ENCODE results near the gene IL25.

The IL25 gene

DNA sequence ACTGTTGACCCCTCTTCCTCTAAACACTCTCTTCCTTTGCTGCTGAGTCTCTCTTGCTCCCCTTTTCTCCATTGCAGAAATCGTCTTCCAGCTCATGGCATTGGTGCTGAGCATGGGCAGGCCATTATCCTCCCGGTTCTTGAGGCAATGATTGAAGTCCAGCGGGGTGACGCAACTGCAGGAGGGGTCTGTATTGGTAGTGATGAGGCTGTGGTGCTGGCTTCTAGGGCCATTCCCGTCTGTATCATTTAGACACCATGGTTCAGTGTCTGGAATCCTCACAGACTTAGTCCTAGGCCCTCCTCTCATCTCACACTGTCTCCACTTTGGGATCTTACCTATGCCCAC, 19.2 kb upstream of the IL25 start:
- Histone ChIP-seq H3K27me3 (ENCODE audit: insufficient read depth, low read depth) (no peaks in the 10 kb centered on the region), H3K27ac (no peak overlapping the region), H4K20me1 (ENCODE audit: insufficient read depth) (no peaks in the 10 kb centered on the region), H3K4me2 (no peak overlapping the region), H2AFZ (ENCODE audit: low read depth) (no peak overlapping the region), H3K9ac (no peak overlapping the region), H3K4me3 (IDR thresholded peaks at IDR 0.05; ENCODE audit: insufficient read depth, low read depth, low read length) (no peak overlapping the region), H3K79me2 (ENCODE audit: insufficient read depth, low read depth) (no peaks in the 10 kb centered on the region), H3K36me3 (ENCODE audit: insufficient read depth) (no peaks in the 10 kb centered on the region), H3K4me1 (ENCODE audit: low read depth, poor library complexity, severe bottlenecking) (no peaks in the 10 kb centered on the region)
- TF ChIP-seq CTCF (conservative IDR thresholded peaks at IDR 0.05; ENCODE audit: low read depth, low read length), result no peak

DNA sequence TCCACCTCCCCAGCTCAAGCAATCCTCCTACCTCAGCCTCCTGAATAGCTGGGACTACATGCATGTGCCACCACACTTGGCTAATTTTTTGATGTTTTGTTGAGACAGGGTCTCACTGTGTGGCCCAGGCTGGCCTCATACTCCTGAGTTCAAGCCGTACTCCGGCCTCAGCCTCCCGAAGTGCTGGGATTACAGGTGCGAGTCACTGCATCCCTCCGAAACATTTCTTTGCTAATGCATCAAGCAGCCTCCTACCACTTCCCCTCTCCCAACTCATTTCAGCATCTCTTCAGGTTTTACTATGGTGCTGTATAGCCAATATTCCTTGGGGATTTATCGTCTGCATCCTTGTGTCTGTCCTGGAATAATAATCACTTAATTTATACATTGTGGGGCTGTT, 17.6 kb upstream of the IL25 start:
- no peak overlapping the region for H3K9ac ChIP-seq
- H3K79me2 ChIP-seq (ENCODE audit: insufficient read depth, low read depth), result no peaks in the 10 kb centered on the region
- no peaks in the 10 kb centered on the region for H3K4me1 ChIP-seq (ENCODE audit: low read depth, poor library complexity, severe bottlenecking)
- no peak overlapping the region for H2AFZ ChIP-seq (ENCODE audit: low read depth)
- H3K4me3 ChIP-seq (IDR thresholded peaks at IDR 0.05; ENCODE audit: insufficient read depth, low read depth, low read length), result no peak overlapping the region
- TF ChIP-seq CTCF (conservative IDR thresholded peaks at IDR 0.05; ENCODE audit: low read depth, low read length), result no peak
- no peaks in the 10 kb centered on the region for H3K27me3 ChIP-seq (ENCODE audit: insufficient read depth, low read depth)
- H3K4me2 ChIP-seq, result no peak overlapping the region
- H3K36me3 ChIP-seq (ENCODE audit: insufficient read depth), result no peaks in the 10 kb centered on the region
- H4K20me1 ChIP-seq (ENCODE audit: insufficient read depth), result no peaks in the 10 kb centered on the region
- H3K27ac ChIP-seq, result no peak overlapping the region

DNA sequence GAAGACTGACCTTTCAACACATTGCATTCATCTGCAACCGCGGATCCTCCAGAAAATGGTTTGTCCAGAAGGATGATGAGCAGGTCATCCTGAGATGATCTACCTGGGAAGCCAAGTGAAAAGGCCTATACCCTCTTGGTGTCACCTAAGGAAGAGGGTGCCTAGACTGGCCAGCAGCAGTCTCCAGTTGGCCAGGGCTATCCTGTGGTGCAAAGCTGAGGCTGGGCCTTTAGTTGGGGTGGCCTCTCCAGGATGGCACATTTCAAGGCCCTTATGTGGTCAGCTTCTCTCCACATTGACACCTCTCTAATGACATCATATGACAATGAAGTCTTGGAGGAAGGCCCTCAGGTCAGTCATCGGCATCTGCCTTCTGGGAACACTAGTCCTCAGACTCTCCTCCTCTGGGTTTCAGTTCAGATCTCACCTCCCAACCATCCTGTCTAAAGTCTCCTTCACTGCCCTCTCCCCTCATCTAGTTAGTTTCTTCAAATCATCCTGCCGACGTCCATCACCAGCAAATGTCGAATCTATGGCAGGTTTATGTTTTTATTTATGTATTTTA, 16.7 kb upstream of the IL25 start:
- Histone ChIP-seq H3K79me2 (ENCODE audit: insufficient read depth, low read depth) (no peaks in the 10 kb centered on the region), H3K27me3 (ENCODE audit: insufficient read depth, low read depth) (no peaks in the 10 kb centered on the region), H2AFZ (ENCODE audit: low read depth) (no peak overlapping the region), H4K20me1 (ENCODE audit: insufficient read depth) (no peaks in the 10 kb centered on the region), H3K4me1 (ENCODE audit: low read depth, poor library complexity, severe bottlenecking) (no peaks in the 10 kb centered on the region), H3K36me3 (ENCODE audit: insufficient read depth) (no peaks in the 10 kb centered on the region), H3K27ac (no peak overlapping the region), H3K4me3 (IDR thresholded peaks at IDR 0.05; ENCODE audit: insufficient read depth, low read depth, low read length) (no peak overlapping the region), H3K9ac (no peak overlapping the region), H3K4me2 (no peak overlapping the region)
- TF ChIP-seq CTCF (conservative IDR thresholded peaks at IDR 0.05; ENCODE audit: low read depth, low read length), result no peak

- no peak overlapping the region for H3K9ac ChIP-seq
- H4K20me1 ChIP-seq (ENCODE audit: insufficient read depth), result no peaks in the 10 kb centered on the region
- no peaks in the 10 kb centered on the region for H3K4me1 ChIP-seq (ENCODE audit: low read depth, poor library complexity, severe bottlenecking)
- H3K36me3 ChIP-seq (ENCODE audit: insufficient read depth), result no peaks in the 10 kb centered on the region
- H2AFZ ChIP-seq (ENCODE audit: low read depth), result no peak overlapping the region
- H3K4me2 ChIP-seq, result no peak overlapping the region
- TF ChIP-seq CTCF (conservative IDR thresholded peaks at IDR 0.05; ENCODE audit: low read depth, low read length), result no peak
- no peaks in the 10 kb centered on the region for H3K27me3 ChIP-seq (ENCODE audit: insufficient read depth, low read depth)
- H3K27ac ChIP-seq, result no peak overlapping the region
- no peak overlapping the region for H3K4me3 ChIP-seq (IDR thresholded peaks at IDR 0.05; ENCODE audit: insufficient read depth, low read depth, low read length)
- no peaks in the 10 kb centered on the region for H3K79me2 ChIP-seq (ENCODE audit: insufficient read depth, low read depth)
Observed at GRCh38 chr14:23356662-23357061, 15.9 kb upstream of the IL25 start.
